HG03558 (cell line): ENCODE results near the gene LHFPL3.

Source experiments
- ATAC-seq: cut with Tn5 transposase; IDR thresholded peaks from one replicate; pipeline ENCODE4 v1.9.1; 2021; ENCODE audit warnings: moderate number of reproducible peaks; ENCODE audit not compliant: unreplicated experiment; ENCODE audit errors: extremely low read depth

The LHFPL3 gene

GRCh38 chr7:104469166-104469820, 140.9 kb downstream of the LHFPL3 start:
- ATAC-seq = no peak

DNA sequence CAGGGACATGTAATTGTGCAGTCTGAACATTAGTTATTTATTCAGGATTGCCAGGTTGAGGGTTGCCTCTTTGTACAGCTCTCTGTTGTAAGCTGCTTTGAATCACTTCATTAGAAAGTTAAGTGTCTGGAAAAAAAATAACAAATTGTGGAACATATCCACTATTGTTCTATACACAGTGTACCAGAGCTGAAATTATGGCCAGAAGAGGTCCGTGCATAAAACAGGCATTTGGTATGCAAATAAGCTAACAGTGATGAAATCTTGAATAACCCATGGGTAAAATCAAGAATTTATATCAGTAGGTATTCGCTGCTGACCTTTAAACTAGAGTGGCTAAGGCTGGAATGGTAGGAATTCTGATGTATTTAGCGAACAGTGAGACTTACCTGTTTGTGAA, 152.1 kb downstream of the LHFPL3 start:
- no peak for ATAC-seq

GRCh38 chr7:104482362-104483037, 154.1 kb downstream of the LHFPL3 start:
- ATAC-seq = no peak

- no peak for ATAC-seq
Observed at GRCh38 chr7:104486931-104487330, 158.5 kb downstream of the LHFPL3 start.

- no peak for ATAC-seq
Observed at GRCh38 chr7:104487642-104488041, 159.2 kb downstream of the LHFPL3 start.

- ATAC-seq = no peak
Observed at GRCh38 chr7:104497379-104497967, 169.1 kb downstream of the LHFPL3 start.

GRCh38 chr7:104499975-104500374, 171.6 kb downstream of the LHFPL3 start:
- no peak for ATAC-seq

GRCh38 chr7:104509874-104510273, 181.5 kb downstream of the LHFPL3 start:
- ATAC-seq = no peak

DNA sequence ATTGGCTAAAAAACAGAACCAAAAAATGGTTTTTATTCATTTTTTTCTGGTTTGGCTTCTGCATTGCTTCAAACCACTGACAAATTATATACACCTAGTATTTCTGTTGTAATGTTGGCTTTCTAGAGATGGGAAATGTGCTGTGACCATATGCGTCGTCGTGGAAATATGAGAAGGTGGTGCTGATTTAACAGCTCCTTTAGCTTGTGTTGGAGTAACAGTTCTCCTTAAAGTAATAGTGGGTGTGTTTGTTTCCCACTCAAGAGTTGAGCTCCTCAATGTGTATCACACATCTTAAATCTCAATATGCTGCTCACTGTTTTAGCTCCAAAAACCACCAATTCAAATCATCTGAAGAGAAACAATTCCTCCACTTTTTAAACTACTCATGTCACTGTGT, 196.4 kb downstream of the LHFPL3 start:
- ATAC-seq = no peak

DNA sequence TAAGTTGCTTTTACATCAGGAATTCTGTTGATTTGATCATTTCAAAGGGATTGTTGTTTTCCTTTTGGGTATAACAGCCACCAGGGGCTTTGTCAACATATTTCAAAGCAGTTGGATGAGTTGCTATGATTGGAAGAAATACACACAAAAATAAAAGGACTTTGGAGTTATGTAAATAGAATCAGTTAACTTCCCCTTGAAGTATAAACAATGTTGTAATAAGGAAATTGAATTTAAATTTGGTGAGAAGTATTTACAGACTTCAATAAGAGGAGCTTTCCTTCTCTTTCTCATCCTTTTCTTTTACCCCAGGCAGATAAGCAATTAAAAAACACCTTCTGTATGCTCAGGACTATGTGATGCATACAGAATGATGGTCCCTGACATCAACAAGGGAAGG, 199.7 kb downstream of the LHFPL3 start:
- no peak for ATAC-seq

- no peak for ATAC-seq
Observed at GRCh38 chr7:104529567-104529966, 201.2 kb downstream of the LHFPL3 start.

GRCh38 chr7:104530251-104530650, 201.8 kb downstream of the LHFPL3 start:
- no peak for ATAC-seq

GRCh38 chr7:104534149-104534548, 205.7 kb downstream of the LHFPL3 start:
- ATAC-seq = no peak

DNA sequence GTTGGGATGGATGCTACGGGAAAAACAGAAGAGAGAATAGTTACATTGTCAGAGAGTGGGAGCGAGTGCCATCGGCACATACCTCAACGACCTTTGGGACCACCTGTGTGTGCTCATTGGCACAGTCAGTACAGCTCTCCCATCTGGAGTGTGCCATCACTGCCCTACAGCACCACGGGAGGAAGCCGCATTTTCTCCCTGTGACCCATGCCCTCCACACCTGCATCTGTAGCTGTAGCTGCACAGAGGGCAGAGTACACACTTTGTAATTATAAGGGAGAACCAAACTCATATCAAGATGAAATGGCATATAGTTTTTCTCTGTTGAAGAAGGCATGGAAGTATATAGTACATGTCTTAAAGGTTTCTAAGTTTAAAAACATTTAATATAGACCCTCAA, 207.4 kb downstream of the LHFPL3 start:
- no peak for ATAC-seq

GRCh38 chr7:104536956-104537355, 208.6 kb downstream of the LHFPL3 start:
- no peak for ATAC-seq

DNA sequence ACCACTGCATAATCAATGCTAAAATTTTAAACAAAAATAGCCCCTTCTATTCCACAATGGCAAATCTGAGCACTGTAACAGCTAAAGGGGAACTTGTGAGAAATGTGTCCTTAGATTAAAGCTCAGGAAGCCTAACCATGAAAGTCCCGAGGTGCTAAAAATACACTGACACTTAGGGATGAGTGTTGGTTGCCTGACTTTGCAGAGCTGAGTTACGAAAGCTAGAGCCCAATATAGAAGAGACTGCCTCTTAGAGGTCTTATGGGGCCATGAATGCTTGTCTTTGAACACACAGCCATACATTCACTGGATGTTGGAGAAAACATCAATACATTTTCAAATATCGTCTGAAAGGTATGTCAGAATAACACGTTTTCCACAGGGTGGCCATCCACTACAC, 209.7 kb downstream of the LHFPL3 start:
- ATAC-seq = no peak

GRCh38 chr7:104541897-104542296, 213.5 kb downstream of the LHFPL3 start:
- ATAC-seq = no peak

- ATAC-seq = no peak
Observed at GRCh38 chr7:104548861-104549260, 220.5 kb downstream of the LHFPL3 start.

DNA sequence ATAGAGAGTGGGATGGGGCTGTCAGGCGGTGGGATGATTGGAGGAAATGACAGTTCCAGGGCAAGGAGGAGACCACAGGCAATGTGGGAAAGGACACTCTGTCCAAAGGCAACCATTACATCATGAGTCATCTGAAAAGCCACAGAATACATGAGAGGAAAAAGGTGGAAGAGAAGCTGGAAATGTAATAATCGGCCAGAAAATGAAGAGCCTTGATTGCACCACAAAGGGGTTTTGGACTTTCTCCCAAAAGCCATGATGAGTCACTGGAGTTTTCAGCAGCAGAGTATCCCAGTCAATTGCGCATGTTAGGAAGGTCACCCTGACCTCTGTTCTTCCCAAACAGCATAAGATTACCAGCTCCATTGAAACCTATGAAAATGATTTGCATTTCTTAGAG, 222.0 kb downstream of the LHFPL3 start:
- no peak for ATAC-seq

- no peak for ATAC-seq
Observed at GRCh38 chr7:104551226-104551625, 222.8 kb downstream of the LHFPL3 start.

GRCh38 chr7:104552102-104552501, 223.7 kb downstream of the LHFPL3 start:
- ATAC-seq = no peak

GRCh38 chr7:104553074-104553473, 224.7 kb downstream of the LHFPL3 start:
- no peak for ATAC-seq
